ENCODE data around the gene ADK.

- TF ChIP-seq CTCF (optimal IDR thresholded peaks at IDR 0.05 in 1 of 3, IDR thresholded peaks at IDR 0.05 in 1 of 3, conservative IDR thresholded peaks at IDR 0.05 in 1 of 3; ENCODE audit: extremely low read depth in 1 of 3, insufficient read depth in 2 of 3, low read length in 3 of 3) (no peak), EZH2 (IDR thresholded peaks at IDR 0.05; ENCODE audit: low read length) (no peak)
These were observed 624 bp upstream of the ADK start, which contains the start of gene AP3M1 for GRCh38 chr10:74150204-74150989.
